Spleen (tissue), 7 donors: ENCODE data around the gene TMEM132D.

Experiments
- POLR2A ChIP-seq, 3 donors: fragments of 450-650 bp; IDR thresholded peaks; one replicate each; pipeline ENCODE4 v1.5.1; 2017; ENCODE audit warnings: antibody characterized with exemption in 3 of 3, mild to moderate bottlenecking in 1 of 3
- POLR2AphosphoS5 ChIP-seq, 3 donors: sonication (generic); formaldehyde crosslinking; IDR thresholded peaks; one replicate each; pipeline ENCODE4 v1.5.1; 2017; ENCODE audit warnings: antibody characterized with exemption in 3 of 3
- TF ChIP-seq, protein P1 (sequence below), 11 experiments: fragments of 200-600 bp in 7 of 11; fragments of 450-650 bp in 4 of 11; sonication (generic) in 4 of 11; IDR thresholded peaks in 8 of 11; conservative IDR thresholded peaks in 3 of 11; 1 replicate in 7 of 11; 2 replicates in 4 of 11; pipeline versions ENCODE4 v1.4.0 to v1.8.0; 2016 to 2021; ENCODE audit warnings: antibody characterized with exemption in 11 of 11, inconsistent platforms in 4 of 11, mild to moderate bottlenecking in 1 of 11
- donor health status: DM: no; HTN: no; CAD: no; lungs with moderate emphysema.
- donor health status: DM: no; HTN: no; CAD: no.
- donor health status: DM: no; HTN: no; CAD: no.

DNA sequence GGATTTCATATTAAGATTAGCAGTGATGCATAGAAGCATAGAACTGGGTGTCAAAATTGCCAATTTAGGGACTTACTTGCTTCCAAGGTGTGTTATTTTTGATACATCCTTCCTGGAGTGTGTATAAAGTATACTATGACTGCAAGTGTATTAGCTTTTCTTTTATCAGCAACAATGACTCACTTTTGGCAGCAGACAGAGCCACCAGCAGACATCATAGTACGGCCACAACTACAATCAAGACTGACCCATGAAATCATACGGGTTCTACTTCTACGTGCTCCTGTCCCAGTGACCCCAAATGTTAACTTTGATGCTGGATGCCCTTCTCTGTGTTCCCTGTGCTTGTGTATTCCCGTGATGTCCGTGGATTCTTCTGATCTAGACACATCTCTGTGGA lies 443.9 kb downstream of the TMEM132D start:
- TF ChIP-seq, protein P1, sequence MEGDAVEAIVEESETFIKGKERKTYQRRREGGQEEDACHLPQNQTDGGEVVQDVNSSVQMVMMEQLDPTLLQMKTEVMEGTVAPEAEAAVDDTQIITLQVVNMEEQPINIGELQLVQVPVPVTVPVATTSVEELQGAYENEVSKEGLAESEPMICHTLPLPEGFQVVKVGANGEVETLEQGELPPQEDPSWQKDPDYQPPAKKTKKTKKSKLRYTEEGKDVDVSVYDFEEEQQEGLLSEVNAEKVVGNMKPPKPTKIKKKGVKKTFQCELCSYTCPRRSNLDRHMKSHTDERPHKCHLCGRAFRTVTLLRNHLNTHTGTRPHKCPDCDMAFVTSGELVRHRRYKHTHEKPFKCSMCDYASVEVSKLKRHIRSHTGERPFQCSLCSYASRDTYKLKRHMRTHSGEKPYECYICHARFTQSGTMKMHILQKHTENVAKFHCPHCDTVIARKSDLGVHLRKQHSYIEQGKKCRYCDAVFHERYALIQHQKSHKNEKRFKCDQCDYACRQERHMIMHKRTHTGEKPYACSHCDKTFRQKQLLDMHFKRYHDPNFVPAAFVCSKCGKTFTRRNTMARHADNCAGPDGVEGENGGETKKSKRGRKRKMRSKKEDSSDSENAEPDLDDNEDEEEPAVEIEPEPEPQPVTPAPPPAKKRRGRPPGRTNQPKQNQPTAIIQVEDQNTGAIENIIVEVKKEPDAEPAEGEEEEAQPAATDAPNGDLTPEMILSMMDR (IDR thresholded peaks at IDR 0.05 in 8 of 11, conservative IDR thresholded peaks at IDR 0.05 in 3 of 11): no peak
- TF ChIP-seq POLR2A (IDR thresholded peaks at IDR 0.05) (no peak), POLR2AphosphoS5 (IDR thresholded peaks at IDR 0.05) (no peak)
